NCI-H1436 (cell line): ENCODE measurements around the gene EPB41L5.
"Not testable (repeated sequence)": the region's sequence is repeated elsewhere in the genome, so short reads cannot be mapped to it uniquely, and the experiment has no call there.

Experiments
- DNase-seq: peaks from one replicate; lab custom pipeline; 2025; lab: John Stamatoyannopoulos, UW

The EPB41L5 gene

GRCh38 chr2:120029672-120030640 lies 17.1 kb downstream of the EPB41L5 start:
- no peak for DNase-seq

- no peak for DNase-seq
Measured at GRCh38 chr2:120032297-120032696, 19.4 kb downstream of the EPB41L5 start.

GRCh38 chr2:120034027-120034426 lies 21.1 kb downstream of the EPB41L5 start:
- DNase-seq: no peak

- DNase-seq: no peak
Measured at GRCh38 chr2:120034621-120035020, 21.7 kb downstream of the EPB41L5 start.

- DNase-seq: no peak
Measured at GRCh38 chr2:120036145-120036544, 23.3 kb downstream of the EPB41L5 start.

GRCh38 chr2:120037995-120038541 lies 25.2 kb downstream of the EPB41L5 start:
- DNase-seq: no peak

- no peak for DNase-seq
Measured at GRCh38 chr2:120042359-120042758, 29.5 kb downstream of the EPB41L5 start.

- DNase-seq: no peak
Measured at GRCh38 chr2:120044336-120044735, 31.5 kb downstream of the EPB41L5 start.

- not testable (repeated sequence) for DNase-seq
Measured at GRCh38 chr2:120045775-120046174, 32.9 kb downstream of the EPB41L5 start.

- DNase-seq: not testable (repeated sequence)
Measured at GRCh38 chr2:120046252-120046651, 33.4 kb downstream of the EPB41L5 start.

- DNase-seq: no peak
Measured at GRCh38 chr2:120052597-120052996, 39.7 kb downstream of the EPB41L5 start.

- no peak for DNase-seq
Measured at GRCh38 chr2:120053891-120054290, 41.0 kb downstream of the EPB41L5 start.

- no peak for DNase-seq
Measured at GRCh38 chr2:120059483-120059882, 46.6 kb downstream of the EPB41L5 start.

GRCh38 chr2:120060088-120060623 lies 47.3 kb downstream of the EPB41L5 start:
- no peak for DNase-seq

GRCh38 chr2:120064664-120065063 lies 51.8 kb downstream of the EPB41L5 start:
- no peak for DNase-seq

GRCh38 chr2:120066800-120067547 lies 54.1 kb downstream of the EPB41L5 start:
- no peak for DNase-seq

GRCh38 chr2:120068040-120068658 lies 55.3 kb downstream of the EPB41L5 start:
- not testable (repeated sequence) for DNase-seq

GRCh38 chr2:120075545-120075944 lies 62.7 kb downstream of the EPB41L5 start:
- DNase-seq: no peak

- DNase-seq: no peak
Measured at GRCh38 chr2:120077896-120078295, 65.0 kb downstream of the EPB41L5 start.

- DNase-seq: no peak
Measured at GRCh38 chr2:120079647-120080046, 66.8 kb downstream of the EPB41L5 start.

GRCh38 chr2:120091436-120091835 lies 78.6 kb downstream of the EPB41L5 start:
- DNase-seq: no peak

- DNase-seq: no peak
Measured at GRCh38 chr2:120094795-120095194, 81.9 kb downstream of the EPB41L5 start.
